GM11168 (cell line): ENCODE data around the gene CCDC158.
"Not testable (repeated sequence)": the region's sequence is repeated elsewhere in the genome, so short reads cannot be mapped to it uniquely, and the experiment has no call there.

Experiments used
- in situ Hi-C: fragments of 300-500 bp; cut with MboI; formaldehyde crosslinking; loops from one replicate; pipeline ENCODE4 v1.12.0; 2022; ENCODE audit warnings: low sequenced_read_pairs; ENCODE audit not compliant: unreplicated experiment

CCDC158 gene

DNA sequence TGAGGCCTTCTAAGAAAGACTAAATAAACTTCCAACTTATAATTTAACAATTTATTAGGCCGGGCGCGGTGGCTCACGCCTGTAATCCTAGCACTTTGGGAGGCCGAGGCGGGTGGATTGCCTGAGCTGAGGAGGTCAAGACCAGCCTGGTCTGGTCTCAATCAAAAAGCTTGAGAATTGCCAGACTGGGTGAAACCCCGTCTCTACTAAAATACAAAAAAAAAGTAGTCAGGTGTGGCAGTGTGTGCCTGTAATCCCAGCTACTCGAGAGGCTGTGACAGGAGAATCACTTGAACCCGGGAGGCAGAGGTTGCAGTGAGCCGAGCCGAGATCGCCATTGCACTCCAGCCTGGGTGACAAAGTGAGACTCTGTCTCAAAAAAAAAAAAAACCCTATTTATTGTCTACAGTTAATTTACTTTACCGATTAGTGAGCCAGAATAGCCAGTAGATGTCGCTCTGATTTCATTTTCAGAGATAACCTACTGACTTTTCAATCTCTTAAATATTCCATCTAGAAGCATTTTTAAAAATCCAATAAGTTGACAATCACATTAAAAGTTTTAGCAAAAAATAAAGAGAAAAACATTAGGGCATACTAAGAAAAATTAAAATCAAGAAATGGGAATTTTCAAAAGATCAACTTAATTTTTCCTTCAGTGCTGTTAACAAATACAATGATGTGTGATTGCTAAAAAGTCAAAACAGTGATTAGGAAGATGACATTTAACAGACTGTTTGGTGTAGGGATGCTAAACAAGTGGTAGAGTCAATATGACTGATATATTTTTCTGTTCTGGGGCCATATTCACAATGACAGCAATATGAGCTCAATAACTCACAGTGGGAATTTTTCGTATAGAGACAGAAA is 9.8 kb upstream of the CCDC158 start:
- in situ Hi-C loops, result loop anchor here (10.0 kb wide), 1 partner anchor 324 kb away; no protein-coding TSS in a partner anchor

DNA sequence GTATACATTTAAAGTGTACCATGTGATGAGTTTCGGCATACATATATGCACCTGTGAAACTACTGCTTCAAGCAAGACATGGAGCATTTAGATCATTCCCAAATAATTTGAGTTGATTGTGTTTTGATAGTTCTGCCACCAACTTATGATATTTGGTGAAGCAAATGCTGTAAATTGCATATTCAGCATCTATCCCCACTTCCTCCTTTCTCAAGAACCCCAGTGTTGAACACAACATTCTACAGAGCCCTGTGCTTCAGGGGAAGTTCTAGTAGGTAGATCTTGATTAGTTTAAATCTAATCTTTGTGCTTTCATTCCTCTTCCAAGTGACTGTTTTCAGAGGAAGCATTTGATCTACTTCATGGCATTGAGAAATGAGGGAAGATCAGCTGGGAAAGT is 8.7 kb upstream of the CCDC158 start:
- in situ Hi-C loops, result loop anchor here (10.0 kb wide), 1 partner anchor 325 kb away; no protein-coding TSS in a partner anchor

DNA sequence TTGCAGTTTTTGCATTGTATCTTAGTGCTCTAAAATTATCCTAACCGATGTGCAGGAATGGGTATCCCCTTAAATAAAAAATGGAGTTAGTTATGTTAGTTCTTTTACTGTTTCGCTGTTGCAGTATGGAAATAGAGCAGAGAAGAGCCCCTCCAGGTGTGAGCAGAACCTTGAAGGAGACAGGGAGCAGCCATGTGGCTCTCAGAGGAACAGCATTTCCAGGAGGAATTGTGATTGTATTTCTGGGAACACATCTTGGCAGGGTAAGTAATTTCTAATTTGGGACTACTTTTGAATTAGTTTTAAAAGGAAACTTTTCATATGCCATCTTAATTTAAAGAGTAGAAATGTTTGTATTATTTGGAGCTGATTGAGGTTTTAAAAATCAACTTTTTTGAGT is 5.3 kb upstream of the CCDC158 start:
- in situ Hi-C loops, result no loop called here

DNA sequence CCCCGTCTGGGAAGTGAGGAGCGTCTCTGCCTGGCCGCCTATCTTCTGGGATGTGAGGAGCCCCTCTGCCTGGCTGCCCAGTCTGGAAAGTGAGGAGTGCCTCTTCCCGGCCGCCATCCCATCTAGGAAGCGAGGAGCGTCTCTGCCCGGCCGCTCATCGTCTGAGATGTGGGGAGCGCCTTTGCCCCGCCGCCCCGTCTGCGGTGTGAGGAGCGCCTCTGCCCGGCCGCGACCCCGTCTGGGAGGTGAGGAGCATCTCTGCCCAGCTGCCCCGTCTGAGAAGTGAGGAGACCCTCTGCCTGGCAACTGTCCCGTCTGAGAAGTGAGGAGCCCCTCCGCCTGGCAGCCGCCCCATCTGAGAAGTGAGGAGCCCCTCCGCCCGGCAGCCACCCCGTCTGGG is 2.2 kb upstream of the CCDC158 start:
- in situ Hi-C loops, result not testable (repeated sequence)

DNA sequence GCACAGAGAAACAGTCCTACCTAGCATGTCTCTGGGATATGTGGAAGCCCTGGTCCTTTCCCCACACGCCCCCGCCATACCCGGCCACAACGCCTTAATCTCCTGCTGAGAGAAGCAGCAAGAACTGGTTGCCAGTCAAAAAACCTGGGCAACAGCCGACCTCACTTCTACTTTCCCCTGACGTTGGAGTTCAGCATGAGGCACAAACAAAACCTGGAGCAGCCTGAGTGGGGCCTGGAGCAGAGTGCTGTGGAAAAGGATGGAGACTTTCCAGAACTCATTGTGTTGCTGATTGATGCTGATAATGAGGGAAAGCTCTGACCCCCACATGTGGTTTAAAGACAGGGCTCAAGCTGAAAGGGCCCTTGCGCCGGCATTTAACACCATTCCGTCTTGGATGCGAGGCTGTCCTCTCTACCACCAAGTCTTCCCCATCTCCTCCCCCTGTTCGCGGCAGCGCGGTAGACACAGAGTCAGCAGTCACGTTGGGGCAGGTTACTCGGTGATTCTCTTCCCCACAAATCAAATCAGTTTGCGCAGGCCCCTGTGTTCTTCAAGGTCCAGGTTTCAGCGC is 666 bp downstream of the CCDC158 start:
- in situ Hi-C loops, result no loop called here

DNA sequence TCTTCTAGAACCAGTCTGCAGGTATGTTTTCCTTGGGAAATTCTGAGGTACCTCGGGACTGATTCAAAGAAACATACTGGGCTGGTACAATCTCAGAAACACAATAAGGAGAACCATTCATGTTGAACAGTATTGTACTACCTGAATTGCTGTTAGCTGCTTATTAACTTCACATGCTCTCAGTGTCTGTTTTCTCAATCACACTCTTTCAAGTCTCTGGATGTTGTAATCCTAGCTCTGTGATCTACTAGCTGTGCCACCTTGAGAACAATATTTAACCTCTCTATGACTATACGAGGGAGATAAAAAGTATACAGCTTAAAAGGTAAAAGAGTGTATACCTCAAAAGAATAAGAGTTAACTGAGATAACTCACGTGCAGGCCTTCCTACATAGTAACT is 10.3 kb downstream of the CCDC158 start:
- in situ Hi-C loops, result no loop called here

DNA sequence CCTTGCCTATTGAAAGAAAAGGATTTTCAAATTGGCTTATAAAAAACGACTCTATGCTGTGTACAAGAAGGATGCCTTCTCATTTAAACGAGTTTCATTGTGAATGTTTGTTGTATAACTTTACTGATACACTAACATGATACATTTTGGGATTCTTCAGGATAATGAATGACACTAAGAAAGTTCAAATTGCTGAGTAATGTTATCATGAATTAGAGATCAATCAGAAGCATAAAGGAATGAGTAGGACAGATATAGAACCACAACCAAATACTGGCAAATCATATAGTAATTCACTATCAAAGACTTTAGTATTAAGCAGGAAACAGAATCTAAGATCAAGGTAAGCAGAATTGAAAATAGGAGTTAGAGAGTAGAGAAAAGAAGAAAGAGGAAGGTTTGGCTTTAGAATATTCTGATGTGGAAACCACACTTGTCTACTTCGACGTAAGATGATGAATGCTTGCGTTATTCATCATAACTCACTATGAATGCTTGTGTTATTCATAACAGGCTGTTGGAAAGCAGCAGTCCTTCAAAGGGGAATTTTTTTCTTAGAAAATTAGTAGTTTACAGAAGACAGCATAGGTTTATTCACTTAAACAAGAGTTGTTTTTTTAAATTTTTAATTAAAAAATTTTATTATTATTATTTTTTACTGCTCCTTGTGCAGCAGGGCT is 13.4 kb downstream of the CCDC158 start:
- in situ Hi-C loops, result no loop called here

DNA sequence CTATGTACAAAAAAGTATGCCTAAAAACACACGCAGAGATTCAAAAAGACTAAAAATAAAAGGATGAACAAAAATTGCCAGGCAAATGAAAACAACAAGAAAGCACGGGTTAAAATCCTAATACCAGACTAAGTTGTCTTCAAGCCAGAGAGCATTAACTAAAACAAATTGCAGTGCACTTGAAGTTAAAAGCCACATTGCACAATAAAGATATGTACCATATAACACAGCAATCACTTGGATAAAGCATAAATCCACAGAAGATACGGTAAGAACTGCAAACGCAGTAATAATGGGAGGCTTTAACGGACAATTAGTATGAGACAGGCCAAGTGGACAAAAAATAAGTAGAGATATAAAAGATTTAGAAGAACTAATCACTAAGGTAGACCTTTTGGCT is 14.9 kb downstream of the CCDC158 start:
- in situ Hi-C loops, result no loop called here

DNA sequence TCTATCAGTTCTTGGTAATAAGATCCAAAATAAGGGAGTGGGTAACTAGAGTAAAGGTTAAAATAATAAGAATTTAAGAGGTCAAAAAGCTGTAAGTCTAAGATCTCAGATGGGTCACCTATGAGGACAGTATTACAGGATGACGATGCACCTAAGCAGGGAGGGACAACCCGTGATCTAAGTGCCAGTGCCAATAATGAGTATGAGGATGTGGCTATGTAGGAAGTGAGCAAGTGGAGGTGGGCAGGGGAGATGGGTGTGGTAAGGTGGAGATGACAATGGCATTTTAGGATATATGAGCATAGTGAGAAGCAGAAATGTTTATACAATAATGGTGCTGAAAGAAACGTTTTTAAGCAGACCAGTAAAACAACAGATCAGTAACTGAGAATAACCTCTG is 19.3 kb downstream of the CCDC158 start:
- in situ Hi-C loops, result no loop called here

DNA sequence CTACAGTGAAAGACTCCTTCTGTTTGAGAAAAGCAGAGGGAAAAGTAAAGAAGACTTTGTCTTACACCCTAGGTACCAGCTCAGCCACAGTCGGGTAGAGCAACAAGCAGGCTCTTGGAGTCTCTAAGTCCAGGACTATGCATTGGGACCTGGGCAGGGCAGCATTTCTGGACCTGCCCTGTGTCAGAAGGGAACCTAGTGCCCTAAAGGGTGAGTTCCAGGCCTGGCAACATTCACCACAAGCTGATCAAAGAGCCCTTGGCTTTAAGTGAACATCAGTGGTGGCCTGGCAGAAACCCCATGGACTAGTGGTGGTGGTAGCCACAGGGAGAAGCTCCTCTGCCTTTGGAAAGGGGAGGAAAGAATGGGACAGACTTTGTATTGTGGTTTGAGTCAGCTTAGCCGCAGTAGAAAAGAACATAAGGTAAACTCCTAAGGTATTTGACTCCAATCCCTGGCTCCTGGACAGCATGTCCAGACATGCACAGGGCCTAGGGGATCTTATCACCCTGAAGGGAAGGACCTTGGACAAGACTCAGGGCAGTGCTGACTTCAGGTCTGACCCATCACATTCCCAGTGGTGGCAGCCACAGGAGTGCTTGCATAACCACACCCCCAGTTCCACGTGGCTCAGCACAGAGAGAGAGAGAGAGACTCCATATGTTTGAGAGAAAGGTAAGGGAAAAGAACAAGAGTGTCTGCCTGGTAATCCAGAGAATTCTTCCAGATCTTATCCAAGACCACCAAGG is 32.6 kb downstream of the CCDC158 start:
- in situ Hi-C loops, result no loop called here

DNA sequence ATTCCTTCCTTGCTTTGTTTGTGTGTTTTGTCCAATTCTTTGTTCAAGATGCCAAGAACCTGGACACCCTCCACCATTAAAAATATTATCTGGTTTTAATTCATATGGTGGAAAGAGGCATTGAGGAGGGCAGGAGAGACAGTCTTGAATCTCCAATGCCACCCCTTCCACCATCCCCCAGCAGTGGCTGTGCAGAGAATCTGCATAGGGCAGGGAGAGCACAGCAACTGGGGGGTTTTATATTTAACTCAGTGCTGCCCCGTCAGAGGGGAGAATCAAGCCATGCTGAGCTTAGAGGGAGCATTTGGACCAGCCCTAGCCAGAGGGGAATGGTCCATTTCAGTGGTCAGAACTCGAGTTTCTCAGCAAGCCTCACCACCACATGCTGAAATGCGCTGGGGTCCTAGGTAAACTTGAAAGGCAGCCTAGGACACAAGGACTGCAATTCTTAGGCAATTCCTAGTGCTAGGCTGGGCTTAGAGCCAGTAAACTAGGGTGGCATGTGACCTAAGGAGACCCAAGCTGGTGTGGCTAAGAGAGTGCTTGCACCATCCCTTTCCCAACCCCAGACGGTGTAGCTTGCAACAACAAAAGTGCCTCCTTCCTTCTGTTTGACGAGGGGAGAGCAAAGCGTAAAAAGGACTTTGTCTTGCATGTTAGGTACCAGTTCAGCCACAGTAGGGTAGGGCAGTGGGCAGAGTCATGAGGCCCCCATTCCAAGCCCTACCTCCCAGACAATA is 34.2 kb downstream of the CCDC158 start:
- in situ Hi-C loops, result no loop called here

DNA sequence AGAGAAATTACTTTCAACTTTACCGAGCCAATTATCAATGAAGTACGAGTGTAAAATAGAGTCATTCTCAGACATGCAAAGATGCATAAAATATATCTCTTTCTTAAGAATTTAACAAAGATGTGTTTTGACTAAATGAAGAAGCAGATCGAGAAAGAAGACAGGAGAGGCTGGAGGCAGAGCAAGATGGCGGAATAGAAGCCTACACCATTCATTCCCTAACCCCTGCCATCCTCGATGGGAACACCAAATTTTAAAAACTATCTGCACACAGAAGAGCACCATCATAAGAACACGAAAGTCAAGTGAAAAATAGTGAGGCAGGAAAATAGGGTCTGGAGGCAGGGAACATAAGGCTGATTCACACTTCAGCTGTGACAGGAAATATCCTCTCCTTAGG is 35.0 kb downstream of the CCDC158 start:
- in situ Hi-C loops, result no loop called here

DNA sequence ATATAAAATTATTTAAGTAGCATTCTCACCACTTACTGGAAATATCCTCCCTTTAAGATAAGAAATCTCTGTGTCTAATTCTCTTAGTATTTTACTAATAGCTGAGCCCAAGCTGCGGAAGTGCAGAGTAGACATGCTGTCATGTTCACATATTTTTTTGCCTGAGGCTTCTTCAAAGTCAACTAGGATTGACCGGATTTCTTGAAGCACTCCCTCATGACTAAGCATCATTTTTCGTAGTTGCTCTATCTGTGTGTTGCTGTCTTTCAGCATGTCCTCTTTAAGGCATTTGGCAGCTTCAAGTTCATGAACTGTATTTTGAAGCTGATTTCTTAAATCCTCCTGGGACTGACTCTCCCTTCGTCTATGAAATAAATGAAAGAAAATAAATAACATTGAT is 36.9 kb downstream of the CCDC158 start:
- in situ Hi-C loops, result no loop called here

DNA sequence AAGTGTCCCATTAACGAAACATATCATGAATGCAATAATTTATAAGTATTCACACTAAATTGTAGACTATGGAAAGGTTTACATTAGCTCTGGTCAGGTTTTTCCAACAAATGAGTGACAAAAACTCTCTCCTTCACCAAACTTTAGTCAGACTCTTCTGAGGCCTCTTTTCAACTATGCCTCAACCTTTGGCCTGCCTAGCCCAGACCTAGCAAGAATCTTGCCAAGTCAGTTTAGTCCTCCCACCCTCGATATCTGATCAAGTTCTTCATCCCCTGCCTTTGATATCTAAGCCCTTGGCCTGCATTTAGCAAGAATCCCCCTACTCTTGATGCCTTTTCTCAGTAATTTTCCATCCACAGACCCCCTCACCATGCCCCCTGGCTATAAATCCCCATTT is 37.9 kb downstream of the CCDC158 start:
- in situ Hi-C loops, result no loop called here

DNA sequence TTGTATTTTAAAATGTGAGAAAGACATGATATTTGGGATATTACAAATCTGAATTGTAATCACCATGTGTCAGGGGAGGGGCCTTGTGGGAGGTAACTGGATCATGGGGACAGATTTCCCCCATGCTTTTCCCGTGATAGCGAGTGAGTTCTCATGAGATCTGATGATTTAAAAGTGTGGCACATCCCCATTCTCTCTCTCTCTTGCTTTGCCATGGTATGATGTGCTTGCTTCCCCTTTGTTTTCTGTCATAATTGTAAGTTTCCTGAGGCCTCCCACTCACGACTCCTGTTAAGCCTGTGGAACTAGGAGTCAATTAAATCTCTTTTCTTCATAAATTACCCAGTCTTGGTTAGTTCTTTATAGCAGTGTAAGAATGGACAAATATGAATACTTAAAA is 39.0 kb downstream of the CCDC158 start:
- in situ Hi-C loops, result no loop called here

DNA sequence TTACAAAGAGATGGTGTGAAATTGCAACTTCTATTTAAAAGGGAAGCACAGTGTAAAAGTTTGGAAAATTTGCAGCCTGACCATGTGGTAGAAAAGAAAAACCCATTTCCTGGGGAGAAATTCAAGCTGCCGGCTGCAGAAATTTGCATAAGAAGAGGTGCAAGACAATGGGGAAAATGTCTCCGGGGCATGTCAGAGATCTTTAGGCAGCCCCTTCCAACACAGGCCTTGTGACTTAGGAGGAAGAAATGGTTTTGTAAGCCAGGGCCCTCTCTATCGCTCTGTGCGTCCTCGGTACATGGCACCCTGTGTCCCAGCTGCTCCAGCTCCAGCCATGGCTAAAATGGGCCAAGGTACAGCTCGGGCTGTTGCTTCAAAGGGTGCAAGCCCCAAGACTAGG is 40.4 kb downstream of the CCDC158 start:
- in situ Hi-C loops, result no loop called here

DNA sequence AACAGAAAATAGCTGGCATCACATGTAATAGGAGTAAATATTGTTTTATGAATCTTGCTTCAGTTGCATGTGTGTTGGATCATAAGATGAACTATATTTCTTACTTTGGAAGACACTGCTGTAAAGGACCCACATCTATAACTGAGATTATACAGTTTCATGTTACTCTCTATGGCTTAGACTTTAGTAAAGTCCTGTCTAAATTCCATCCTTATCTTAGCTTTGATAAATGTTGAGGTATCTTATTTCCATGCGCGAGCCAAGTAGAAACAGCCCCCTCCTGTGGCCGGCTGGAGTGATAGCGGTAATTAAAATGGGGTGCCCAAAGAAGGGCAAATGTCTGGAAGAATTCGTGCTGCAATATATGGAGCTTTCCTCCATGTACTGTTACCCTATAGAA is 43.0 kb downstream of the CCDC158 start:
- in situ Hi-C loops, result loop anchor here (10.0 kb wide), 1 partner anchor 193 kb away; no protein-coding TSS in a partner anchor

DNA sequence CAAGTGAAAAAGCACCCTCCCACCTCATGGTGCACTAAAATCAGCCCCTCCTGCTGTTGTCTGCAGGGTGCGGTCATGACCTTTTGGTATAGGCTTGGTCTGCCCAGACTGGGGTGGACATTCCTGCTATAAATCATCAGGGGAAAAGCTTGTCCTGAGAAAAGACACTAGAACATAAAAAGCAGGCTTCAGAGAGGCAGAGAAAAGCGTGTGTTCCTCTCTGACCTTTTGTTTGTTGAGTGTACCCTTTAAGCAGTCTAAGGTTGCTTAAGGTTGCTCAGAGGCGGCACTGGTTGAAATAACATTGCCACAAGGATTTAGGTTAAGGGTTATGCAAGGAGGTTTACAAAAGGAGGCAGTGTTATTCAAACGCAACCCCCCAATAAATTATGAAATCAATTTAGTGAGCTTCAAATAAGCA is 43.5 kb downstream of the CCDC158 start:
- in situ Hi-C loops, result loop anchor here (10.0 kb wide), 1 partner anchor 193 kb away; no protein-coding TSS in a partner anchor

DNA sequence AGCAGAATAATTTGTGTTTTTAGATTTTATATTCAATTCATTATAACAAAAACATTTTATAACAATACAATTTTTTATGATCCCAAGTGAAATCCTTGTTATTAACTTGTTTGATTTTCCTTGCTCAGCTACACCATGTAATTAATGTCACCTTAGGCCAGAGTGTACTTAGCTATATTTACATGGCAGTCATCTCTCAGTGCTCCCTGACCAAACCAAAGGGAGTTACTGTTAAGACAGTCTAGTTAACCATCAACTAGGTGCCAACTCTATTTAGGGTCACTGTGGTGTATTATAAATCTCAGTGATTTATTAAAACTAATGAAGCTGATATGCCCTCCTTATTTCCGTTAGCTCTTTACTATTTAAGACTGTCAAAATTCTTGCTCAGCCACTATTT is 44.4 kb downstream of the CCDC158 start:
- in situ Hi-C loops, result loop anchor here (10.0 kb wide), 1 partner anchor 192 kb away; no protein-coding TSS in a partner anchor

DNA sequence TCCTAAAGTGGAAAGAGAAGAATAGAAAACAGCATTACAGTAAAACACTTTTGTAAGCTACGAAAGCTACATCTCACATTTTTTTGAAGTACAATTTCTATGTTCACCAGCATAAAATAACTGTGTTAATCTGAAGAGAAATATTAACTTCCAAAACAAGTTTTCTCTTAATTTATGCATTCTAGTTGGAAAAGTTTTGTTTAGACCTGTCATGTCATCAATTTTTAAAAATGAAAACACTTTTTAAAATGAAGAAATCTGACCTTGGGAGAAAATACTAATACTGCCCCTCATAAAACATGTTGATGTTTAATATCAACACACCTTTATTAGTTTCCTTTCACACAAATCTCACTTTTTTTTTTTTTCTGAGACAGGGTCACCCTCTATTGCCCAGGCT is 45.2 kb downstream of the CCDC158 start:
- in situ Hi-C loops, result loop anchor here (10.0 kb wide), 1 partner anchor 191 kb away; no protein-coding TSS in a partner anchor
